Hematopoietic multipotent progenitor cell (in vitro differentiated cells): Measurements from ENCODE around the gene CPXM1. TPM values are rescaled to one million over a fixed set of nuclear protein-coding genes. Genes with fewer than 3 reads are reported as not detected.
A peak's percentile ranks its signal among the peaks of the same experiment; 100 is the strongest.

Experiments
- DNase-seq, 3 donors: peaks; one replicate each; pipeline ENCODE4 v3.0.0-alpha.2; 2011 to 2015; ENCODE audit warnings: low read depth in 2 of 3, low spot score in 2 of 3
- total RNA-seq: library from RNA; depleted of rRNA; stranded (reverse); fragments of >200 nt; gene quantifications from one replicate; pipeline ENCODE4 v1.2.3, GENCODE V29; 2012

The CPXM1 gene
- total RNA-seq, 1 donor = 150 TPM

GRCh38 chr20:2804041-2804828 lies 3.8 kb upstream of the CPXM1 start:
- no peak for DNase-seq

DNA sequence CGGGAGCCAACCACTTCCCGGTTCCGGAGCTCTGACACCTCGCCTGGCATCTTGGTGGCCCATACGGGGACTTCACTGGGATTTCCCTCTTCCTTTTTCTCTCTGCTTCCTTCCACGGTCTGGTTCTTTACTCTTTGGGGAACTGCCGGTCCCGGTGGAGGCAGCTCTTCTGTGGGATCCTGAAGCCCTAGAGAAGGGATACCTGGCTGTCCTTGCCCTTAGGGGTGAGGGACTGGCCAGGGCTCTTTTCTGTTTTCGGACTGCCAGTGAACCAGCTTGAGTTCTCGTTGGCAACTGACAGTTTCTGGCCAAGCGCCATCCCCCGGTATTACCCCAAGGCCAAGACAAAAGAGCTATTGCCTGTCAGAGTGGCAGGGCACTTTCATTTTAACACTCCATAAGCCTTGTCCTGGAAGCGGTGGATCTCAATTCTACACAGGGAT lies 880 bp upstream of the CPXM1 start:
- DNase-seq = peak in 1 of 3 donors; percentile 60

DNA sequence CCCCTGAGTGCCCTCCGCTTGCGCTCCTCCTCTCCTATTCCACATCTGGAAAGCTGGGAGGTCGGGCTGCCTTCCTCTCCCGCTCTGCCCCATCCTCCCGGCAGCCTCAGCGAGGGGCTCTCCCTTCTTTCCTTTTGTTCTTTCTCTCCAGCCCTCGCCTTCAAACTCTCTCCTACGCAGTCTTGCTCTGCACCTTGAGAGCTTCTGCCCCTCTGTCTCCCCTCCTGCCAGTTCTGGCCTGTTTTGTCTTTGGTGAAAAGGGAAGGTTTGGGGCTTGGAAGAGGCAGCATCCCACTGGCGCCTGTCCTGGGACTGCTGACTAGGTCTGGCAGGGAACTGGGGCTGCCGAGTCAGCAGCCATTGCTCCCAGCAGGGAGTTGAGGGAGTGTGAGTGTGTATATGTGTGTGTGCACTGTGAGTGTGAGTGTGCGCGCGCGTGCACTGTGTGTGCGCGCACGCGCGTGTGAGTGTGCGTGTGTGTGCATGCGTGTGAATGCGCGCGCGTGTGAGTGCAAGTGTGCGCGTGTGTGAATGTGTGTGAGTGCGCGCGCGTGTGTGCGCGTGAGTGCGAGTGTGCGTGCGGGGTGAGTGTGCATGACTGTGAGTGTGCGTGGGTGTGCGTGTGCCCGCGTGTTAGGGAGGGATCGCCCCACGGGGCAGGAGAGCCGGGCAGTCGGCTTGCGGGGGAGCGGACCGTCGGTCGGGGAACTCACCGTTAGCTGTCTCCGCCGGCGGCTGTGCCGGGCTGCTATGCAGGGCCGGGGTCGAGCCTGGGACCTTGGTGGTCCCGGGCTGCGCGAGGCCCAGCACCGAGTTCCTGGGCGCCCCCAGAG lies 523 bp downstream of the CPXM1 start:
- DNase-seq = peak in 1 of 3 donors; percentile 39

DNA sequence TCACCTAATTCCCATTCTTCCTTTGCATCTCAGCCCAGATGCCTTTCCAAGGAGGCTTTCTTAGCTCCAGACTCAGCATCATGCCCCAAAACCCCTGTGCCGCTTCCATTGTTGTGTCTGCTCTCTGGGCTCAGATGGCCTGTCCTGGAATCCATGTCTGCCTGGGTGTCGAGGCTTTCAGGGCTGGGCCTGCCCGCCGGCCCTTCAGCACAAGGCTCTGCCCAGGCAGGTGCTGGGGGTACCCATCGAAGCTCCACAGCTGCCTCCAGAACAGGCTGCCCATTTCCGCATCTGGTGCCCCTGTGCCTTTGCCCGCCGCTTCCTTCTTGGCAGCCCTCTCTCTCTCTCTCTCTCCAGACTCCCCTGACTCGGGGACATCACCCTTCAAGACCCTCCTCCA lies 1.2 kb downstream of the CPXM1 start:
- peak in 1 of 3 donors; percentile 27 for DNase-seq

GRCh38 chr20:2798814-2799213 lies 1.6 kb downstream of the CPXM1 start:
- DNase-seq = no peak

DNA sequence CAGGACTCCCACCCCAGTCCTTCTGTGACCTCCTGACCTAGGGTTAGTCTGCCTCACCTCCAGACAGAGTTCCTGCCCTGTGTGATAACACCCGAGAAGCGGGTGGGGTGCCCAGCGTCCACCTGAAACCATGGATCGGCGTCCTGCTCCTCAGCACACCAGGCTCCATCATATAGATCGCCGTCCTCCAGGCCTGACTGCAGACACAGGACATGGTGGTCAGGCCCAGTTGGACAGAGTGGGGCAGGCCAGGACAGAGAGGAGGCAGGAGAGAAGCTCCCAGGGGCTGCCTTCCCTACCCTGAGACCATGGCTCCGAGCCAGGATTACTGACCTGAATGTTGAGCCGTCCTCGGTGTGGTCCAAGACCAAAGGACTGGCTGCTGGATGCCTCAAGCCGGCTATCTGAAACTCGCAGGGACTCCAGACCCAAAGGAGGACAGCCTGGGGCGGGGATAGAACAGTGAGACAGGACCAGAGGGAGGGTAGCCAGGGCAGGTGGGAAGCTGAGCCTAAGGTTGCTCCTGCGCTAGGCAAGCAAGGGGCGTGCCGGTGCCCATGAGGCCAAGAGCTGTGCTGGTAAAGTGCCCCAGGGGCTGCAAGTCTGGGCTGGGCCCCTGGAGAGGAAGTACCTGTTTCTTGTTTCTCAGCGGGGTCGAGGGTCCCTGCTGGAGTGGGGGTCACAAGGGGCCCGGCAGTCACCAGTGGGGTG lies 2.2 kb downstream of the CPXM1 start:
- DNase-seq = no peak

GRCh38 chr20:2797136-2797983 lies 3.1 kb downstream of the CPXM1 start:
- no peak for DNase-seq

DNA sequence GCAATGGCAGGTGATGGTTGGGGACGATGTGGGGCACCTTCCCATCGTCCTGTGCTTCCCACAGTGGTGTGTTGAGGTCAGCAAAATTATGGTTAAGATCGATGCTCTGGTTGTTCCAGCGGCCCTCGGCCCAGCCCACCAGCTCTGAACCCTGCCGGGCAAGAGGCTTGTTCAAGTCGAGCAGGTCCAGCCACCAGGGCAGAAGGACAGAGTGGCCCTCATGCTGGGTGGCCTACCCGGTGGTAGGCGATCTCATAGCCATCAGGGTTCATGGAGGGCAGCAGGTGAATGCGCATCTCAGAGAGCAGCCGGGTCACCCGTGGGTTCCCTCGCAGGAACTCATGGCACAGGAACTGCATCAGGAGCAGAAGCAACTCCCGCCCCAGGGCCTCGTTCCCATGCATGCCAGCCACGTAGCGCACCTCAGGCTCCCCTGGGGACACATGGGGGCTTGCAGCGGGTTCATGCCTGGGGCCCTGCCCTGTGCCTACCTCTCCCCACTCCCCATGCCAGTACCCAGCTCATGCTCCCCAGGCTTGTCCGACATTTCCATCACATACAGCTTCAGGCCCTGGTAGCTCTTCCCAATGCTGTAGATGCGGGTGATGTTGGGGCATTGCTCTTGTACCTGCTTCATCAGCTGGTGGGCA lies 4.3 kb downstream of the CPXM1 start:
- no peak for DNase-seq

DNA sequence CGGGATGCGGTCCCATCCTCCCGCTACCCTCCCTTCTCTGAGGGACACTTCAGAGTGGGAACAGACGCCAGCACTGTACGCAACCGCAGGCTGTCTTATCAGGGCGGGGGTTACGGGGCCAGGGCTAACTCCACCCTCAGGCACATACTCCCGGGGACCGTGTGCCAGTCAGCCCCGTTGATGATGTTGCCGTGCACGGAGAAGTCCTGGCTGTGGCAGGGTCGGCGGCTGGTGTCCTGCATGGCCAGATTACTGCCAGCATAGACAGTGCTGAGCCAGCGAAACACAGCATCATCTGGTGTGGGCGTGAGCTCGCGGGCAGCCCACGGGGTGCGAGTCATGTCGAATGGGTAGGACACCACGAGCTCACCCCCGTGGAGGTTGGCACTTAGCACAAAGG lies 5.0 kb downstream of the CPXM1 start:
- no peak for DNase-seq

DNA sequence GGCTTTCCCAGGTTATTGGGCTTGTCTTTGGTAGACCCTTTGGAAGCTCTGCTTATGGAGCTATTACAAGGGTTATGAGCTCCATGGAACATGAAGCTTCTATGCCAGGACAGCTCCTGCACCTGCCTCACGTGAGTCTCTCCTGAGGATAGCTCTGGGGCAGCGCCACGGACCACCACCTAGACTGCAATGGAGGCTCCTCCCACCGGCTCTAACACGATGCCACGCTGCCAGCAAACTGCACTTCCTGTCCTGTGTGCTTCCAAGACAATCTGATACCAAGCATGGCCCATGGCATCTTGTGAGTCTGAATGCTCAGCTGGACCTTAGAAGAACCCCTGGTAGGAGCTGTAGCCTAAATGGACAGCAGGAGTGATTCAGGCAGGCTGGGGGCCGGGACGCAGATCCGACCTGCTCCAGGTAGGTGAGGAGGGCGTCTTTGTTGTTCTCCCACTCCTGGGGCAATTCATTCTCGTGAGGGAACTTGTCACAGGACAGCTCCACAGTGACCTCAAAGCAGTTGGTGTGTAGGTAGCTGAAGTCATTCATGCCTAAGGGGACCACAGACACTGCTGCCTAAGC lies 5.5 kb downstream of the CPXM1 start:
- DNase-seq = no peak

DNA sequence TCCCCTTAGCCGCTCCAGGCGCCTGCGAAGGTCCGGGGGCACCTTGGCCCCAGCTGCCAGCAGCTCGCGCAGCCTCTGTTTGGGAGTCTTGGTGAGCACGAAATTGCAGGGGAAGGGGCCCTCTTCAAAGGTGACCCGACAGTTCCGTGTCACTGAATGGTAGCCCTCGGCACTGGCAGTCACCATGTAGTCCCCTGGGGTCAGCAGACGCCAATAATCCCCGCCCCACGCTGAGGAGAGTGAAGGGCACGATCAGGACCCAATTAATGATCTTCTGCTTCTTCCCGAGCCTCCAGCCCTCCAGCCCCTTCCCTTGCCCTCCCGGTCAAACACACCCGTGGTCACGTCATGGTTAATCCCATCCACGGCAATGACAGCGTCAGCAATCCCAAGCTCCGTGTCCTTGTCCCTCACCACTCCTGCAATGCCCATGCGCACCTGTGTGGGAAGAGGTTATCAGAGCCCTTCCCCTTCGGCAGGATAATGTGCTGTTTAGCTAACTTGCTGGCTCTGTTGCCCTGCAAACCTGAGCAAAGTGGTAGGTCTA lies 6.2 kb downstream of the CPXM1 start:
- no peak for DNase-seq

DNA sequence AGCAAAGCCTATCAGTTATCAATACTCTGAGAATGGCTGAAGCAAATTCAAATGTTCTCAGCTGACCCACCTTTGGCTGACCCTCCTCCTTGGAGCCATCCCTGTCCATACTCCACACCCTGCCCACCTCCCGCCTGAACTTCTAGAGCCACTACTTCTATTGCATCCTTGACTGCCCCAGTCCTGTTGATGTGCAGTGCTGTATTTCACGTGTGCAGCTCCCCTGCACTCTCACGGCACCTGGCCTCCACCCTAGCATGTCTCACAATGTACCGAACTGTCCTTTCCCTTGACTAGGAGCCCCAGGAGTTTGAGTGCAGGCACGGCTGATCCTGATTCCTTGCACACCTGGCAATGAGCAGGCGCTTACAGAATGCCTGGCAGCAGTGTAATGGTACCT lies 7.0 kb downstream of the CPXM1 start:
- no peak for DNase-seq

- no peak for DNase-seq
These were observed 16.4 kb downstream of the CPXM1 start for GRCh38 chr20:2783908-2784566.

GRCh38 chr20:2780948-2781347 lies 19.5 kb downstream of the CPXM1 start:
- DNase-seq = no peak

DNA sequence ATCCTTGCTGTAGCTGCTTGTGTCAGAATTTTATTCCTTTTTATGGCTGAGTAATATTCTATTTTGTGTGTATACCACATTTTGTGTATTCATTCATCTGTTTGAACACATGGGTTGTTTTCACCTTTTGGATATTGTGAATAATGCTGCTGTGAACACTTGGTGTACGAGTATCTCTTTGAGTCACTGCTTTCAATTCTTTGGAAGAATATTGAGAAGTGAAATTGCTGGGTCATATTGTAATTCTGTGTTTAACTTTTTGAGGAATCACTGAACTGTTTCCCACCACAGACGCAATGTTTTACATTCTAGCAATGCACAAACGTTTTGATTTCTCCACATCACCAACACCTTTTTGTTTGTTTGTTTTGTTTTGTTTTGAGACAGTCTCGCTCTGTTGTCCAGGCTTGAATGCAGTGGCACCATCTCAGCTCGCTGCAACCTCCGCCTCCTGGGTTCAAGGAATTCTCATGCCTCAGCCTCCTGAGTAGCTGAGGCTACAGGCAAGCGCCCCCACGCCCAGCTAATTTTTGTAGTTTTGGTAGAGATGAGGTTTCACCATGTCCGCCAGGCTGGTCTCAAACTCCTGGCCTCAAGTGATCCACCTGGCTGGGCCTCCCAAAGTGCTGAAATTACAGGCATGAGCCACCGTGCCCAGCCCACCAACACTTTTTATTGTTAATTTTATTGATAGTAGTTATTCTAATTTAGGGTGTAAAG lies 21.7 kb downstream of the CPXM1 start:
- no peak for DNase-seq

- DNase-seq = no peak
These were observed 25.3 kb downstream of the CPXM1 start for GRCh38 chr20:2775139-2775538.

DNA sequence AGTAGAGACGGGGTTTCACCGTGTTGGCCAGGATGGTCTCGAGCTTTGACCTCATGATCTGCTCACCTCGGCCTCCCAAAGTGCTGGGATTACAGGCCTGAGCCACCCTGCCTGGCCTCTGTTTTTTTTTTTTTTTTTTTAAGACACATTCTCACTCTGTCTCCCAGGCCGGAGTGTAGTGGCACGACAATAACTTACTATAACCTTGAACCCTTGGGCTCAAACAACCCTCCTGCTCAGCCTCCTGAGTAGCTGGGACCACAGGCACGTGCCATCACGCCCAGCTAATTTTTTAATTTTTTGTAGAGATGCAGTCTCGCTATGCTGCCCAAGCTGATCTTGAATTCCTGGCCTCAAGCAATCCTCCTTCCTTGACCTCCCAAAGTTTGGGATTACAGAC lies 26.6 kb downstream of the CPXM1 start:
- no peak for DNase-seq

- DNase-seq = no peak
These were observed 28.8 kb downstream of the CPXM1 start for GRCh38 chr20:2771631-2772080.
